NCI-H1436 (cell line): ENCODE measurements around the gene BTD.
"Not testable (repeated sequence)": the region's sequence is repeated elsewhere in the genome, so short reads cannot be mapped to it uniquely, and the experiment has no call there.

Experiments used
- DNase-seq: peaks from one replicate; lab custom pipeline; 2025; lab: John Stamatoyannopoulos, UW

BTD gene

DNA sequence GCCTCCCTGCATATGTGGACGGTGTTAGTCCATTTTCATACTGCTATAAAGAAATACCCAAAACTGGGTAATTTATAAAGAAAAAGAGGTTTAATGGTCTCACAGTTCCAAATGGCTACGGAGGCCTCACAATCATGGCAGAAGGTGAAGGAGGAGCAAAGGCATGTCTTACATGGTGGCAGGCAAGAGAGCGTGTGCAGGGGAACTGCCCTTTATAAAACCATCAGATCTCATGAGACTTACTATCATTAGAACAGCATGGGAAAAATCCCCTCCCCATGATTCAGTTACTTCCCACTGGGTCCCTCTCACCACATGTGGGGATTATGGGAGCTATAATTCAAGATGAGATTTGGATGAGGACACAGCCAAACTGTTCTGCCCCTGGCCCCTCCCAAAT is 1.3 kb downstream of the BTD start:
- DNase-seq, result not testable (repeated sequence)

DNA sequence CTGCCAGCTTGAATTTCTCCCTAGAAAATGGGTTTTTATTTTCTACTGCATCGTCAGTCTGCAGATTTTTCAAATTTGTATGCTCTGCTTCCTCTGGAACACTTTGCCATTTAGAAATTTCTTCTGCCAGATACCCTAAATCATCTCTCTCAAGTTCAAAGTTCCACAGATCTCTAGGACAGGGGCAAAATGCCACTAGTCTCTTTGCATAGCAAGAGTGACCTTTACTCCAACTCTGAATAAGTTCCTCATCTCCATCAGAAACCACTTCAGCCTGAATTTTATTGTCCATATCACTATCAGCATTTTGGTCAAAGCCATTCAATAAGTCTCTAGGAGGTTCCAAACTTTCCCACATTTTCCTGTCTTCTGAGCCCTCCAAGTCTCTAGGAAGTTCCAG is 3.0 kb downstream of the BTD start:
- DNase-seq, result not testable (repeated sequence)

DNA sequence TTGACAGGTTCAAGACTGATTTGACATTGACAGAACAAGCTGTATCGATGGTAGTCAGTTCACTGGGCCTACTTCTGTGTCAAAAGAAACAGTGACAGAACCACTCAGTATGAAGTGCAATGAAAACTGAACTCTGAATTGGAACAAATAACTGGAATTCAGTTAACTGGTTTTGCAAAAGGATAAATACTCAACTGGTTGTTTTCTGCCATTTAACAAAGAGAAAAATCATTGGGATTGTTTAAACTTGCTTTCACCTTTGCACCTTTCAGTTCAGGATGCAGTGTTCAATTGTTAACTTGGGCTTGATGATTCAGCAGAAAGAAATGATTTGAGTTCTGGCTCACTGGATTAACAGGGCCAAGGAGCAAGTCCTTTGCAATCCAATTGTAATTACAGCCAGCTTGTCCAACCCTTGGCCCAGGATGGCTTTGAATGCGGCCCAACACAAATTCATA is 4.9 kb downstream of the BTD start:
- no peak for DNase-seq

DNA sequence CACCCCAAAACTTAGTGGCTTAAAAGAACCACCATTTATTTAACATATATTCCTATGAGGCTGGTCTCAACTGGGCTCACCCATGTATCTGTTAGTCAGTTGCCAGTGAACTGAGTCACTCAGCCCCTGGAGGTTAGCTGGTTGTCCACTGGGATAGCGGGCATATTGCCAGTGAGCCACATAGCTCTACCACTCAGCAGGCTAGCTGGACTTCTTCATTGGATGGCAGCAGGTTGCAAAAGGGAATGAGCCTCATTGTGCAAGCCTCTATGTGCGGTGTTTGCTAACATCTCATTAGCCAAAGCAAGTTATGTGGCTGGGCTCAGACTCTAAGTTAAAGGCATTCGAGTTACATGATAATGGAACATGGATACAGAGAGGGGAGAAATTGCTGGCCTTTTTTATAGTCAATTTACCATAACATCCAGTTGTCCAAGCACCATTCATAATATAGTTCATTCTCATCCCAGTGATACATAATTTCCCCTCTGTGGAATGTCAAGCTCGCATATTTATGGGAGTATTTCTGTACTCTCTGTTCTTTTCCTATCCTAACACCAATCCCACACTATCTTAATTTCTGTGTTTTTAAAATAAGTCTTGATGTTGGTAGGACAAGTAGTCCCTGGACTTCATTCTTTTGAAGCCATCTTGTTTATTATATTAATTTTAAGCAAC is 8.7 kb downstream of the BTD start:
- DNase-seq, result no peak

DNA sequence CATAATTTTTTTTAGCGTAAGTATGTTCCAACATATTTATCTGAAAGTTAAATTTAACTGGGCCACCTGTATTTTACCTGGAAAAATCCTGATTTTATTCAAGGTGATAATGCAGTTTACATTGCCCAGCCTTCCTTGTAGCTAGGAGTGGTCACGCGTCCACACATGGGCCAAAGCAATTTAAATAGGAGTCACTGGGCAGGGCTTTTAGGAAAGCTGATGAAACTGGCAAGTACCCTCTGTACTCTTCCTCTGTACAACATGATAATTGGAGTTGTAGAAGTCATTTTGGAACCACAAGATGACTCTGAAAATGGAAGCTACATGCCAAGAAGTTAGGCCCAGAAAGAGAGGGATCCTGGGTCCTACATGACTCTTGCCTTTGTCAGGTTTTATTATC is 9.5 kb downstream of the BTD start:
- no peak for DNase-seq

DNA sequence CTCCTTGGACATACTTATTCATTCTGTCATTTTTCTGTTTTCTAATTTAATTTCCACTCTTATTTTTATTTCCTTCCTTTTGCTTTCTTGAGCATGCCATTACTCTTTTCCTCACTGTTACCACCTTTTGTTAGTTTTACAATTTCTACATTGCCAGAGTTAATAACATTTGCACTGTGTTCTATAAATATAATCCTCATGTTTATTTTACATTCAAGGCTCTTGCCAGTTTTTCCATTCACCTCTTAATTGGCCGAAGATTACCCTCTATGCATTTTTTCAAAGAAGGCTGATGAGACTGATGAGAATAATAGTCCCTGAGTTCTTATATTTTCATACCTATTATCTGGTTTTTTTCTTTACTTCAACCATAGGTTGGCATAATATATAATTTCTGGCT is 10.5 kb downstream of the BTD start:
- DNase-seq, result no peak

DNA sequence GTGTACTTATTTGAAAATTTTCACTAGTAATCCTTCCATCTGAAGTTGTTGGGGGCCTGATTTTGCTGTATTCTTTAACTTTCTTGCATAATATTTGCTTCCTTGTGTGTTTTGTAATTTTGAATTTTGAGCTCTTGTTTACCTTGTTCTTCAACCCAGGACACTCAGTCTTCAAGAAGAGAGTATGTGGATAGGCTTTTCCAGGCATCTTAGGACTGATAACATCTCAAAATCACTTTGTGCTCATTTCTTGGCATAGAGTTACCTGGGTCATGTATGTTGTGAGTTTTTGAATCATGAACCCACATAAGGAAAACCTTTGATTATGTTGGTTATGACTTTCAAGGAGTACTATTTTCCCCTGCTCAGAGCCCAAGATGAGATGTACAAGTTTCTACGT is 13.4 kb downstream of the BTD start:
- DNase-seq, result no peak

DNA sequence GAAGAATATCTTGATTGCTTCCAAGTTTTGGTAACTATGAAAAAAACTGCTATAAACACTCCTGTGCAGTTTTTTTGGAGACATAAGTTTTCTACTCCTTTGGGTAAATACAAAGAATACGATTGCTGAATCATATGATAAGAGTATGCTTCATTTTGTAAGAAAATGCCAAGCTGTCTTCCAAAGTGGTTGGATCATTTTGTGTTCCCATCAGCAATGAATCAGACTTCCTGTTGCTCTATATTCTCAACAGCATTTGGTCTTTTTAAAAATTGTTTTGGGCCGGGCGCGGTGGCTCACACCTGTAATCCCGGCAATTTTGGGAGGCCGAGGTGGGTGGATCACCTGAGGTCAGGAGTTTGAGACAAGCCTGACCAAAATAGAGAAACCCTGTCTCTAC is 14.5 kb downstream of the BTD start:
- no peak for DNase-seq

DNA sequence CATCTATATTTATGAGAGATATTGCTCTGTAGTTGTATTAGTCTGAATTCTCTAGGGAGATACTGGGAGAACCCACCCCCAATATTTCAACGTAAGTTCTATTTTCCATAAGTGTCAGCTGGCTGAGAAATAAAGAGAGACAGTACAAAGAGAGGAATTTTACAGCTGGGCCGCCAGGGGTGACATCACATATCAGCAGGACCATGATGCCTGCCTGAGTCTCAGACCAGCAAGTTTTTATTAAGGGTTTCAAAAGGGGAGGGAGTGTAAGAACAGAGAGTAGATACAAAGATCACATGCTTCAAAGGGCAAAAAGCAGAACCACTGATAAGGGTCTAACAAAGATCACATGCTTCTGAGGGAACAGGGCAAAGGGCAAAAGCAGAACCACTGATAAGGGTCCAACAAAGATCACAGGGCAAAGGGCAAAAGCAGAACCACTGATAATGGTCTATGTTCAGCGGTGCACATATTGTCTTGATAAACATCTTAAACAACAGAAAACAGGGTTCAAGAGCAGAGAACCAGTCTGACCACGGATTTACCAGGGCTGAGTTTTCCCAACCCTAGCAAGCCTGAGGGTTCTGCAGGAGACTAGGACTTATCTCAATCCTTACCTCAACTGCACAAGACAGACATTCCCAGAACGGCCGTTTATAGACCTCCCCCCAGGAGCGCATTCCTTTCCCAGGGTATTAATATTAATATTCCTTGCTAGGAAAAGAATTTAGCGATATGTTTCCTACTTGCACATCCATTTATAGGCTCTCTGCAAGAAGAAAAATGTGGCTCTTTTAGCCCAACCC is 18.3 kb downstream of the BTD start:
- not testable (repeated sequence) for DNase-seq

DNA sequence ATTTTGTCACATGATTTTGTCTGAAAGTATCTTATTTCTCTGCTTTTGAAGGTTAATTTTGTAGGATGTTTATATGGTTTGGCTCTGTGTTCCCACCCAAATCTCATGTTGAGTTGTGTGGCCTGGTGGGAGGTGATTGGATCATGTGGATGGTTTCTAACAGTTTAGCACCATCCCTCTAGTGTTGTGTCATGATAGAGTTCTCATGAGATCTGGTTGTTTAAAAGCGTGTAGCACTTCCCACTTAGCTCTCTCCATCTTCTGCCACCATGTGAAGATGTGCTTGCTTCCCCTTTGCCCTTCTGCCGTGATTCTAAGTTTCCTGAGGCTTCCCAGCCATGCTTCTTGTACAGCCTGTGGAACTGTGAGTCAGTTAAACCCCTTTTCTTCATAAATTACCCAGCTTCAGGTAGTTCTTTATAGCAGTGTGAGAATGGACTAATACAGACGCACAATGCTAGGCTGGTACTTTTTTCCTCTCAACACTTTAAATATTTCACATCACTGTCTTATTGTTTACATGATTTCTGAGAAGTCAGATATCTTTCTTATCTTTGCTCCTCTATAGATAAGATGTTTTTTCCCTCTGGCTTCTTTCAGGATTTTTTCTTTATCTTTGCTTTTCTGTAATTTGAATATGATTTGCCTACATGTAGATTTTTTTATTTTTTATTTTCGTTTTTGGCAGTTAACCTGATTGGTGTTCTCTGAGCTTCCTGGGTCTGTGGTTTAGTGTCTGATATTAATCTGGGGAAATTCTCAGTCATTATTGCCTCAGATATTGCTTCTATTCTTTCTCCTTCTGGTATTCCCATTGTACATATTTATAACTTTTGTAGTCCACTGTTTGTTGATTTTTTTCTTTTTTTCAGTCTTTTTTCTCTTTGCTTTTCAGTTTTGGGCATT is 22.2 kb downstream of the BTD start:
- DNase-seq, result no peak

DNA sequence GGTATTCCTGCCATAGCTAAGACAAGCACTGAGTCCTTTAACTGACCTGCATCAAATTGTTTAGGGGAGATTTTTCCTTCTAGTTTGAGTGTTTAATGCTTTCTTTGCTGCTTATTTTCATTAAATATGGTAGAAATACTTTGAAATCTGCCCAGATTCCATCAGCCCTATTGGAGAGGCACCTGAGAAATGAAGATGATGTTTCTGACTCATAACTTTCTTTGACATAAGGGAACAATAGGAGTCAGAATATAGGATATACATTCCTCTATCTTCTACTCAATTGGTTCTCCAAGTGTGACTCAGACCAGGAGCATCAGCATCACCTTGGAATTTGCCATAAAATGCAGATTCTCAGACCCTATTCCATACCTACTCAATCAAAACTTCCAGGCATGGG is 27.4 kb downstream of the BTD start:
- no peak for DNase-seq

DNA sequence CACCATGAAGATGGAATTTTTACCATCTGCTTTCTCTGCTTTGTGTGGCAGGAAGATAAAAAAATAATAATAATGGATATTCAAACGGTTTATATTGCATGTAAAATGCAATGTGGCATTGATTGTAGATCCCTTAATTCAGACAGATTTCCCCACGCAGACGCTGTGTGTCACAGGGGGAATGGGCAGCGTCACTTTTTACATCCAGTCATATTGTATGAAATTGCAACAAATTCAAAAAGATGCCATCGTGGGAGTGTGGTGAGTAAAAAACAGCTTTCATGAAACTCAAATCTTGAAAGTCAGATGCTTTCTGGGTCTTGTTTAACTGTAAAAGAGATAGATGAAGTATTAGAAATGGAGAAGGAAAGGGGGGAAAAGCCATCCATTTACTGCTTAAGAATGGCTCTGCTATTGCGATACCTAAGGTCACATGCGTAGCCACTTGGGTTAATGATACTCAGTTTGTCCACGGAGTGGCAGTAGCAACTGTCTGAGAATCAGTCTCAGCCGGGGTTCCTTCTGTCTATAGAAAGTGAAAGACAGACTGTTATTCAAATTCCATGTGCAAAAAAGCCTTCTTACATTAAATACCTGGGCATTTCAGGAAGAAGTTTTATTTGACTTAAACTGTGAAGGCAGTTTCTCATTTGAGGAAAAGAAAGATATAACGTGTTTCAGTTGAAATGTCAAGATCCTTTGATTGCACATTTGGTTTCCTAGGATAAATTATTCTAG is 28.5 kb downstream of the BTD start:
- DNase-seq, result no peak

DNA sequence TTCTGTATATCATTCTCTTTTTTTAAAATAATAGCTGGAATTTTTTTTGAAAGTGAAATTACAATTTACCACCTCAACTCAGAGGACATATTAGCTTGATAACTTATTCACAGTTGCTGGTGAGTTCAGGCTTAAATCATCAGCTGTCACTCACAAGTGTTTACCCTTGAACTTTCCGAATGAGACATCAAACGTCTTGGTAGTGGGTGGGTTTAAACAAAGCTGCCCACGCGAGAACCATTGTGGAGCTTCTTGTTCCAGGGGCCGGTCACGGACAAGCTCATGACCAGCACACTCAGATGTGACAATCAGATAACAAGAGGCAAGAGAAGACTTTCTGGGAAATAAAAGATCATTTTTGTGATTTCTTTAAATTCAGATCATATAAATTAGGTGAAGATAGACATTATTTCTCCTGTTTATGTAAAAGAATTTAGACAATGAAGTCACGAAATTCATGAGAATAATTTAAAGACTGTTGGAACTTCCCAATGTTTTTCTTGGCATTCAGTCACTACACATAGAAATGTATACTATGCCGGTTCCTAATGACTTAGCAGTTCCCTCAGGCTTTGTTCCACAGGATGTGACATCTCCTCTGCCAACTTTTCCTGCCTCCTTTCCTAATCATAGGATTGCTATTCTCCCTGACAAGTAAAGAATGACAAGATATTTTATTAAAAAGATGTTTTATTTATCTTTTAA is 29.3 kb downstream of the BTD start:
- no peak for DNase-seq

DNA sequence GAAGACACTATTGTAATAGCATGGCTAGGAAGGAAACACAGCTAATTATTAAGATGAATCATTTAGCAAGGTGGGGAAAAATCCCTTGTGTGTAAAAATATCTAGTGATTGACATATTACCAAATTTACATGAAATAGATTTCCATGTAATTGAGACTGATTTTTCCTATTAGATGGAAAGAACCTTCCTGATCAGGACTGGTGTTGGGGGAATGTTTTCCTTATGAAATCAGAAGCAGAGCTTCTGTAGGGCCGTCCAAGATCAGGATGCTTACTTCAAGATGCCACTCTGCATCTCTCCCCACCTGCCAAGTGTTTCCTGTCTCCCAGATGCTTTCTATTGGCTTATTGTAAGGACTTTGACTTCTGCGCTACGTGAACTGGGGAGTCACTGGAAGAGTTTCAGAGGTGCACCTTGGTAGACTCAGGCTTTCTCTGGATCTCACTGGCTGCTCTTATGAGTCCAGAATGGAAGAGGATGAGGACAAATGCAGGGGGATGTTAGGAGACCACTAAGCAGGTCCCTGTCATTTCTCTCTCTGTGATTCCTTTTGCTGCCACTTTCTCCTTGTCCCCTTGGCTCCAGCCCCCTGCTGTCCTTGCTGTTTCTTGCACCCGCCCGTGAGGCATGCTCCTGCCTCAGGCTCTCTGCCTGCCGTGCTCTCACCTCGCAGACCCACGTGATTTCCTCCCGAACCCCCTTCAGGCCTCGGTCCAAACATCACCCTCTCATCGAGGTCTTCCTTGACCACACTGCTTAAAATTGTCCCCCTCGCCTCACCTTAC is 30.1 kb downstream of the BTD start:
- DNase-seq, result no peak

DNA sequence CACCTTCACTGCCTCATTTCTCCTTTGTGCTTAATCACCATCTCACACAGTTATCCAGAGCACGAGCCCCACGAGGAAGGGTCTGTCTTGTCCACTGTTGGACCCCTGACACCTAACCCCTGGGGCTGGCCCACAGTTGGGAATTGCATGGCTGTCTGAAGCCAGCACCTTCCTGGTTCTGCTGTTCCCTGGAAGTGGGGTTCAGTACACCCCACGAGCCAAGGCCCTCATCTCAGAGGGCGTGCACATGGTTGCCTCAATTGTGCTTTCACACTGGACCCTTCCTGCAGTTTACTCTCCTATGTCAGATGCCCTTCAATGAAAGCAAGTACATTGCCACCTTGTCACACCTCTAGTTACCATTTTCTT is 30.7 kb downstream of the BTD start:
- no peak for DNase-seq

DNA sequence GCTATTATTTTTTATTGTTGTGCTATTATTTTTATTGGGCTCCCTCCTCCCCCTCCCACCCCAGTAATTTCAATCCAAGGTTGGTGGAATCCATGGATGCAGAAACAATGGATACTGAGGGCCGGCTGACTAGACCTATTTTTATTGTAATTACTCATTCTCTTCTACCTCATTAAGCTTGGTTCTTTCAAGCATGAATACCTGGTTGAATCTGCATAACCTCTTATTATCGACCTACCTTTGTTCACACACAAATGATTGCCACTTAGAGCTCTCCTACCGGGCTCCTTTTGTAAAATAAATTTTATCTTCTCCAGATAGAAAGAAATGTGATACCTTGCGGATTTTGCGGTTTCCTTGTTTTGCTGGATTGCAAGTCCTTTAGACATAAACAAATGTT is 31.6 kb downstream of the BTD start:
- DNase-seq, result peak; percentile 22

DNA sequence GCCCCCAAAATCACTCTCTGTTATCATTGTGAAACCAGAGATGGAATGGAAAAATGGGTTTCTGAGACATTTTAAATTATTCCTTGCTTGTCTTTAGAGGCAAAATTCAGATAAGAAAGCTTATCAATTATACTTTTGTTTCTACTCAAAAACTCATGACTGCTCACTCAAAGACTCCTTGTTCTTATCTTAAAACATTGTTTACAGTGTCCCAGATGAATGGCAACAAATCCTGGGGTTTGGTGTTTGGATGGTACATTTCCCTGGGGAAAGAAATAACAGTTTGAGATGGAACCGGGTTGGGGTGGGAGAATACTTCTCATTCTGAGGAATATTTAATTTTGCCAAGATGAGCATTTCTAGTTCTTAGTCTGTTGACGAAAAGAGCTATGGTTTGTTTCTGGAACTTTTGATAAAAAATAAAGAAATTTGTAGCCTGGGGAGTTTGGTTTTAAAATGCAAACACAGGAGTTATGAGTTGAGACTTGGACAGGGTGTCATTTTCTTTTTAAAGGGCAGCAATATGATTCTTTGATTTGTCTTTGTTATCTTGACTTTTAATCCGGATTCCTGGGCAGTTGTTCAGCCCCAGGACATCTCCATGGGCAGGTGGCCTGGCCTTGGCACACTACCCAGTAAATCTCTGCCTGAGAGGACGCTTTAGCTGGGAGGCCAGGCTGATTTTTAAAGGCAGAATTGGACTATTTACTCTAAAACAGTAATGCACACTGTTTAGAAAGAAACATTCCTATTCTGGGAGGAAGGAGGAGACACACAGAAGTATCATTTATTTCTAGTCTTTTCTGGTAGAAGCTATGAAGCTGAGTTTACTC is 32.4 kb downstream of the BTD start:
- no peak for DNase-seq

DNA sequence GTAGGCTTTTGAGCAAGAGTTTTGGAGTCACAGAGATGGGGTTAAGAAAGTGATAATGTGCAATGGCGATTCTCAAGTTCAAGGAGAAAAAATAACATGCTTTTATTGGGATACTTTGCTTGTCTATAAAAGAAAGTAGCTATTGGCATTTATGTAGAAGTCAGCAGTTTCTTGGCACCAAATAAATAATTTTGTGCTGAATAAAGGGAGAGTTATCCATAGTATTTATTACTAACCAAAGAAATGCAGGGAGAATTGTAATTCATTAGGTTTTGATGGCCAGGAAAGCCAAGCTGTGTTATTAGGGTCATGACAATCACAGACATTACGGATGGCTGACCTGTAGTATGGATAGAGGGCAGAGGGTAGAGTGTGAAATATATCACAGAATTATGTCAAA is 33.1 kb downstream of the BTD start:
- no peak for DNase-seq

DNA sequence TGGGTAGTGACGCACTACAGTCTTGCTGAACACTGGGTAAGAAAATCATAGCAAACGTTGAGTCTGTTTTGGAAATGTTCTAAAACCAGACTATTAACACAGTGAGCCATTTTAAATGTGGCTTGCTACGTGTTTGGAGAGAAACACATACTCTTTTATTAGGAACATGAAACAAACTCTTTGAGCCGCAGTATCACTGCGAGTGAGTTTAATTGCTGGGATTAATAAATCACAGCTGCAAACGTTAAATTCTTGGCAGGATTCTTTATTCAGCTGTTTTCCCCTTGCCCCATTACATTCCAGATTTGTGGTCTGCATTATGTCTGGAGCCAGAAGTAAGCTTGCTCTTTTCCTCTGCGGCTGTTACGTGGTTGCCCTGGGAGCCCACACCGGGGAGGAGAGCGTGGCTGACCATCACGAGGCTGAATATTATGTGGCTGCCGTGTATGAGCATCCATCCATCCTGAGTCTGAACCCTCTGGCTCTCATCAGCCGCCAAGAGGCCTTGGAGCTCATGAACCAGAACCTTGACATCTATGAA is 33.6 kb downstream of the BTD start:
- DNase-seq, result no peak
